Mesodermal cell (in vitro differentiated cells): ENCODE results near the gene ADA.

Source experiments
- H3K27ac ChIP-seq: 2 replicates; pipeline ENCODE4 v1.7.0; 2013; ENCODE audit warnings: mild to moderate bottlenecking, low read depth, low read length, moderate library complexity; ENCODE audit not compliant: severe bottlenecking
- H3K36me3 ChIP-seq: 2 replicates; pipeline ENCODE4 v1.7.1; 2013; ENCODE audit warnings: mild to moderate bottlenecking, low read length, moderate library complexity; ENCODE audit not compliant: control insufficient read depth, insufficient read depth
- H3K4me1 ChIP-seq: one replicate; pipeline ENCODE4 v1.7.1; 2013; ENCODE audit warnings: mild to moderate bottlenecking, low read length; ENCODE audit not compliant: insufficient read depth, control insufficient read depth, poor library complexity, severe bottlenecking
- H3K4me3 ChIP-seq: 2 replicates; pipeline ENCODE4 v1.7.0; 2013; ENCODE audit warnings: low read length, control low read depth, mild to moderate bottlenecking; ENCODE audit not compliant: insufficient read depth, poor library complexity, severe bottlenecking; ENCODE audit errors: extremely low read depth
- H3K9me3 ChIP-seq: 2 replicates; pipeline ENCODE4 v1.7.1; 2013; ENCODE audit warnings: mild to moderate bottlenecking, low read length, moderate library complexity; ENCODE audit not compliant: control insufficient read depth
- WGBS, 2 experiments: methylation state at CpG; one replicate each; pipeline ENCODE4 v1.1.5; 2013; ENCODE audit warnings: missing lambda C conversion rate in 2 of 2; ENCODE audit not compliant: insufficient coverage in 2 of 2; 5-methylcytosine and 5-hydroxymethylcytosine counted together

The ADA gene

DNA sequence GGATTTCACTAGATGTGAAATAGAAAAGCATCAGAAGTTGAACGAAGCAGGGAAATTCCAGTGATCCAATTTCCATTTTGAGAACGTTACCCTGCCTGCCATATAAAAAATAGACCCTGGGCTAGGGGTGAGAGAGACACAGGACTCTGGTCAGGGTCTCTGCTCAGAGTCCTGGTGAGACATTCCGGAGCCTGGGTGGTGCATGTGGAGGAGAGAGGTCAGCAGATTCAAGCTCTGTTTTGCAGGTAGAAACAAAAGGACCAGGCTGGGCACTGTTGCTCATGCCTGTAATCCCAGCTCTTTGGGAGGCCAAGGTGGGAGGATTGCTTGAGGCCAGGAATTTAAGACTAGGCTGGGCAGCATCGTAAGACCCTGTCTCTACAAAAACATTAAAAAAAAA lies 51.2 kb downstream of the ADA start:
- H3K36me3 ChIP-seq, result peaks cover 34% of the 10 kb centered on the region
- peaks cover 17% of the 10 kb centered on the region for H3K4me1 ChIP-seq
- H3K9me3 ChIP-seq, result no peaks in the 10 kb centered on the region
- H3K4me3 ChIP-seq, result no peak overlapping the region
- WGBS, 2 experiments, result 93 to 100% methylated on average over 2 to 3 of the region's 4 CpGs
- H3K27ac ChIP-seq, result no peak overlapping the region

DNA sequence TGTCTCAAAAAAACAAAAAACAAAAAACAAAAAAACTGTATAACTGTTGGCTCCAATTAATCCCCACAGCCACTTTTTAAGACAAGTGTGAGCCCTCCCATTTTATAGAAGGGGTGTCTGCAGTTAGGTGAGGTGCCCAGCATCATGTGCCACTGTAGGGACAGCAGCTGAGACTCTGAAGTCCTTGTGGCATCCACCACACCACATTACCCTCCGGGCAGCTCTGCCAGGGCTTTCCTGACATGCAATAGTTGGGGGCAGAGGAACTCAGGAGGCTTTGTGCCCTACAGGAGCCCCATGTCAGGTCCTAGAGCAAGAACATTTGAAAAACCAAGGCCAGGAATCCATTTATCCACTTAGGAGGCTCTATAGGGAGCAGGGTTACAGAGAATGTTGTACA lies 51.8 kb downstream of the ADA start:
- 86% methylated on average over 1 of the region's 1 CpG; no CpG with 5 or more reads in 1 of the 2 experiments for WGBS, 2 experiments
- peaks cover 17% of the 10 kb centered on the region for H3K4me1 ChIP-seq
- no peak overlapping the region for H3K4me3 ChIP-seq
- no peaks in the 10 kb centered on the region for H3K9me3 ChIP-seq
- no peak overlapping the region for H3K27ac ChIP-seq
- peaks cover 34% of the 10 kb centered on the region for H3K36me3 ChIP-seq

DNA sequence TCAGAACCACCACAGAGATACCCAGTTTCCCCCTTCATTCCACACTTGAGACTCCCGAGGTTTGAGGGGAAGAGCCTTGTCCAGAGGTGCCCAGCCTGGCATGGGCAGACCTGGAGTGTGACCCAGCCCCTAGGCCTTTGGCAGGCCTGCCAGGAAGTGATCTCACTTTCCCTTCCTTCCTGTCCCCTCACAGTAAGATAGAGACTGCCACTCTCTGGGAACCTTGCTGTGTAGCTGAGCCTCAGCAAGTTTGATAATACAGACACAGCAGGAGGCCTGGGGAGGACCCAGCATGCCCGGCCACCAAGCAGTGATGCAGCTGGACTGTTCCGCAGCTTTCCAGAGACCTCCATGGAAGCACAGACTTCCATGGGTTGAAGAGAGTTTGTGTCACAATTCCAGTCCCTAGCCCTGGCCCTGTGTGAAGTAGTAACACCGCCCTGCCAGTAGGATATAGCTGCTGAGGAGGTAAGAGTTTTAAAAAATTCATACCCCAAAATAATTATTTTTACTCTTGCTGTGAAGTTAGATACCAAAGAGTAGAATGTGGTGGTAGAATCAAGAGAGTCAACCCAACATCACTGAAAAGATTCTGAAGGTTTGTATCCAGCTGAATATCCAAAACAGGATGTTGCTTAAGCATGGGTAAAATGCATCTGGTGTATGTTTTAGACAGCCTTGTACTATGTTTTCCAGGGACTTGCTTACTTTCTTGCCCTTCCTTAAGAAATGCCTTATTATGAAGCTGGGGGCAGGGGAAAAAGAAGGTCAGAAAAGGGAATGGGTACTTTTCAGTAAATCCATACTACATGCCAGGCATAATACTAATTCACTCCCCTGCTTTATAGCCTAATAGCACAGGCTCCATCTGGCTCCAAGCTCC lies 52.8 kb downstream of the ADA start:
- WGBS, 2 experiments, result 59 to 71% methylated on average over 2 of the region's 4 CpGs
- no peak overlapping the region for H3K4me3 ChIP-seq
- H3K27ac ChIP-seq, result peak overlapping the region; percentile 61
- peaks cover 31% of the 10 kb centered on the region for H3K36me3 ChIP-seq
- H3K4me1 ChIP-seq, result peaks cover 17% of the 10 kb centered on the region
- no peaks in the 10 kb centered on the region for H3K9me3 ChIP-seq

DNA sequence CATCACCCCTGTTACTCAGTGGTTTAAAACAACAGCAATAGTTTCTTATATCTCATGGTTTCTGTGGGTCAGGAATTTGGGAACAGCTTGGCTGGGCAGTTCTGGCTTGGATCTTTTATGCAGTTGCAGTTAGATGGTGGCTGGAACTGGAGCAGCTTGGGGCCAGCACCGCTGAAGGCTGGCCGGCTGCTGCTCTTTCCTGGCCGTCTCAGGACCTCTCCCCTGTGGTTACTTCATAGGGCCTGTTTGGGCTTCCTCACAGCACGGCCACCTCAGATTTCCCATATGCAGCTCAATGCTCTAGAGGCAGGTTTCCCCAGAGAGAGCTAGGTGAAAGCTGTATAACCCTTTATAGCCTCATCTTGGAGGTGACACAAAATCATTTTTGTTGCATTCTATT lies 53.6 kb downstream of the ADA start:
- no peaks in the 10 kb centered on the region for H3K9me3 ChIP-seq
- peaks cover 17% of the 10 kb centered on the region for H3K4me1 ChIP-seq
- 75 to 86% methylated on average over 3 to 4 of the region's 4 CpGs for WGBS, 2 experiments
- no peak overlapping the region for H3K4me3 ChIP-seq
- H3K36me3 ChIP-seq, result peaks cover 26% of the 10 kb centered on the region
- H3K27ac ChIP-seq, result peak overlapping the region; percentile 61

DNA sequence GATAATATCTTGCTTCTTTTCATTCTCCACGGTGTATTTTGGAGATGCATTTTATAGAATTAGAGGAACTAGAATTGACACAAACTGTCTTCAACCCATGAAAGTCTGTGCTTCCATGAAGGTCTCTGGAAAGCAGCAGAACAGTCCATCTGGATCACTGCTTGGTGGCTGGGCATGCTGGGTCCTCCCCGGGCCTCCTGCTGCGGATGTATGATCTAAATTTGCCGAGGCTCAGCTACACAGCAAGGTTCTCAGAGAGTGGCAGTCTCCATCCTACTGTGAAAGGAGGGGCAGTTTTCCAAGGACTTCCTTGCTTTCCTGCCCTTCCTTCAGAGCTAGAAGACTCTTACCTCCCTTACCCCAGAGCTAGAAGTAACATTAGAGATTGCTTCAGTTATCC lies 54.0 kb downstream of the ADA start:
- H3K36me3 ChIP-seq, result peaks cover 22% of the 10 kb centered on the region
- H3K27ac ChIP-seq, result peak overlapping the region; percentile 61
- H3K9me3 ChIP-seq, result no peaks in the 10 kb centered on the region
- 64 to 76% methylated on average over 3 to 4 of the region's 4 CpGs for WGBS, 2 experiments
- no peak overlapping the region for H3K4me3 ChIP-seq
- peaks cover 17% of the 10 kb centered on the region for H3K4me1 ChIP-seq

DNA sequence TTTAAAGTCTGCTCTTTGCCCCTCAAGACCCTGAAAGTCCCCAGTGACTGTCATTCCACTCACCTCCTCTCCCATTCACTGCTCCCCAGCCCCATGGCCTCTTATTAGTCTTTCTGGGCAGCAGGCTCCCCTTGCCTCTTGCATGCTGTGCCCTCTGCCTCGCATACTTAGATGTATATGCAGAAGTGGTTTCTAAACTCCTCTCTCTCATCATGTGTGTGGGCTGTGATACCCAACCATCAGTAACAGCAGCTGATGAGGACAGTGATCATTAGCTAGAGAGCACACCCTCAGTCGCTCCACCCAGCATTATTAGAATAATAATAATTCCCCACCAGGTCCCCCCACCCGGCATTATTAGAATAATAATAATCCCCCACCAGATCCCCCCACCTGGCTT lies 54.6 kb downstream of the ADA start:
- no peaks in the 10 kb centered on the region for H3K9me3 ChIP-seq
- H3K4me1 ChIP-seq, result peaks cover 17% of the 10 kb centered on the region
- H3K27ac ChIP-seq, result no peak overlapping the region
- no peak overlapping the region for H3K4me3 ChIP-seq
- H3K36me3 ChIP-seq, result peaks cover 22% of the 10 kb centered on the region
- WGBS, 2 experiments, result 80% methylated on average over 2 of the region's 3 CpGs; no CpG with 5 or more reads in 1 of the 2 experiments

DNA sequence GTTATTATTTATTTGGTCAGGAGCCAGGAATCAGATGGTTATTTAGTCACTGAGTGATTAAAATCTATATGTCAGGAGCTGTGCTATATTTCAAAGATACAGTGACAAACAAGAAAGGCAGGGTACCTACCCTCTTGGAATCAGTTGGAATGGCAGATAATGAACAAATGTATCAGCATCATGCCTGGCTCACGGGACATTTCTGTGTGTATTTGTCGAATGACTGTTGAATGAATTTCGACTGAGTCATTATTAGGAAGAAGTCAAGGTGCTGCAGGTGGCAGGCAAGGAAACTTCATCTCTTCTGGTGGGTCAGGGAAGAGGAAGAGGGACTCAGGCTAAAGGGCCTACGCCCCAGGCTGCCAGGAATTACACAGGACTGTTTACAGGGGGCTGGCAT lies 55.5 kb downstream of the ADA start:
- no peak overlapping the region for H3K27ac ChIP-seq
- peaks cover 18% of the 10 kb centered on the region for H3K4me1 ChIP-seq

DNA sequence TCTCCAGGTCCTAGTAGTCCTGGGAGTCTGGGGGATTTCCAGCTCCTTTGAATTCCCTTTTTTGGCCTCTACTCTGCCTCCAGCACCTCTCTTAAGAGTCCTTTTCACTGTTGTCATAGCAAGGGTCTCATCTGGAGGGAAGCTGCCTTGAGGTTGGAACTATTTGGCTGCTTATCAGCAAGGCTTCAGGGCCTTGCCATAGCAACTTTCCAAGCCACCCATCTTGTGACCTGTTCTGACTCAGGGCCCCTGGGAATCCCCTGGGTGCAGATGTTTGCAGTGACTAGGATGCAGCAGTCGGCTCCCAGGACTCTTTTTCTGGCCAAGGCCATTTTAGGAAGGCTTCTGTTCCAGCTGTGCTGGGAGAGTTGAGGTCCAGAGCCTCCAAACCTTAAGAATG lies 56.8 kb downstream of the ADA start:
- no peak overlapping the region for H3K4me3 ChIP-seq
- H3K27ac ChIP-seq, result peak overlapping the region; percentile 57
- peaks cover 16% of the 10 kb centered on the region for H3K4me1 ChIP-seq
- H3K36me3 ChIP-seq, result peaks cover 36% of the 10 kb centered on the region
- WGBS, 2 experiments, result 83 to 88% methylated on average over 1 of the region's 1 CpG
- no peaks in the 10 kb centered on the region for H3K9me3 ChIP-seq

More for the DNA sequence above, 55.5 kb downstream of the ADA start:
- H3K4me3 ChIP-seq, result no peak overlapping the region
- 87 to 98% methylated on average over 4 of the region's 4 CpGs for WGBS, 2 experiments
- H3K9me3 ChIP-seq, result no peaks in the 10 kb centered on the region
- H3K36me3 ChIP-seq, result peaks cover 30% of the 10 kb centered on the region

DNA sequence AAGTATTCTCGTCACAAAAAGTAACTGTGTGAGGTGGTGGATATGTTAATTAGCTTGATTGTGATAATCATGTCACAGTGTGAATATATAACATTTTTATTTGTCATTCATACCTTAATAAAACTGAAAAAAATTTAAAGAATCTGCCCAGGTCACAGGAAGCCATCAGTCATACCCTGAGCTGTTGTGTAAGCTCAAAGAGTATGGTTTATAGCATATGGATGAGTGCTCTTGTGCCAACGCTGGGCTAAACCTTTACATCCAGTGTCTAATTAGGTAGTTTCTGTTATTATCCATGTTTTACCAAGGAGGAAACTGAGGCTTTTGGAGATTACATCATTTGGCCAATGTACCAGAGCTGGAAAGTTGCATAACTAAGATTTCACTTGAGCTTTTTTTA lies 57.7 kb downstream of the ADA start:
- Histone ChIP-seq H3K36me3 (peaks cover 35% of the 10 kb centered on the region), H3K27ac (no peak overlapping the region), H3K4me3 (no peak overlapping the region), H3K9me3 (no peaks in the 10 kb centered on the region), H3K4me1 (peaks cover 14% of the 10 kb centered on the region)
- WGBS, 2 experiments, result no CpG with 5 or more reads among the region's 2 CpGs

DNA sequence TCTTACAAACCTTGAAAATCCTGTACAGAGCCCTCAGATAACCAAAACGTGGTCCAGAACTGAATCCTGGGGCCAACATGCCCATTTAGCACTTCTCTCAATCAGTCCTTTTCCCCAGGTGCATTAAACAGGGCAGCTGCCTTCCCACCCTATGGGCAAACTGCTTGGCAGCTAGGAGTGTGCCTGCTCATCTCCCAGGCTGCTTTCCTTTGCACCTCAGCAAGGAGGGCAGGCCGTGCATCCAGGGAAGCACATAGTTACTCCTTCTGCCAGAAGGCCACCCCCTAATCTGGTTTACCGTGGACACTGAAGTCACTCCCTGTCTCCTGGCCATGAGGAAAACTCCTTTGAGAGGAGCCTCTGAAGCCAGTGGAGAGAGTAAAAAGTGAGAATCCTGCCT lies 59.1 kb downstream of the ADA start:
- 85% methylated on average over 2 to 3 of the region's 3 CpGs for WGBS, 2 experiments
- Histone ChIP-seq H3K9me3 (no peaks in the 10 kb centered on the region), H3K4me3 (no peak overlapping the region)

More for the DNA sequence above, 59.1 kb downstream of the ADA start:
- Histone ChIP-seq H3K4me1 (peaks cover 5% of the 10 kb centered on the region), H3K27ac (no peak overlapping the region), H3K36me3 (peaks cover 36% of the 10 kb centered on the region)
